Gastrocnemius medialis (tissue), 4 donors: Measurements from ENCODE around the gene CDH23.

Experiments used
- CTCF ChIP-seq, 5 experiments: fragments of 450-650 bp in 3 of 5; fragments of 200-600 bp in 2 of 5; sonication (generic) in 2 of 5; IDR thresholded peaks in 4 of 5; conservative IDR thresholded peaks in 1 of 5; 1 replicate in 4 of 5; 2 replicates in 1 of 5; pipeline ENCODE4 v1.5.1; 2016 to 2019; ENCODE audit warnings: antibody characterized with exemption in 5 of 5, mild to moderate bottlenecking in 3 of 5, moderate library complexity in 3 of 5
- POLR2A ChIP-seq, 2 donors: fragments of 450-650 bp; IDR thresholded peaks; one replicate each; pipeline ENCODE4 v1.6.1; 2017; ENCODE audit warnings: antibody characterized with exemption in 2 of 2, mild to moderate bottlenecking in 2 of 2, moderate library complexity in 2 of 2

GRCh38 chr10:71812913-71813590 lies 416.3 kb downstream of the CDH23 start:
- TF ChIP-seq CTCF (IDR thresholded peaks at IDR 0.05 in 4 of 5, conservative IDR thresholded peaks at IDR 0.05 in 1 of 5) = no peak
- TF ChIP-seq POLR2A (IDR thresholded peaks at IDR 0.05) = no peak
